ENCODE data around the gene ARHGAP24.
"Not testable (repeated sequence)": the region's sequence is repeated elsewhere in the genome, so short reads cannot be mapped to it uniquely, and the experiment has no call there.

Gene ARHGAP24

GRCh38 chr4:85913931-85914694, 439.2 kb downstream of the ARHGAP24 start:
- no peaks in the 10 kb centered on the region for H3K36me3 ChIP-seq (replicated peaks; ENCODE audit: insufficient read depth, low read length)
- no peak overlapping the region for H3K4me2 ChIP-seq (ENCODE audit: low read depth, low read length)
- H3K4me3 ChIP-seq (ENCODE audit: low read length): no peak overlapping the region
- no peaks in the 10 kb centered on the region for H3F3A ChIP-seq (ENCODE audit: insufficient read depth, low read length)
- no peak overlapping the region for H3K9ac ChIP-seq (ENCODE audit: low read length)
- no peaks in the 10 kb centered on the region for H4K20me1 ChIP-seq (ENCODE audit: insufficient read depth, low read length)
- TF ChIP-seq, protein P1, sequence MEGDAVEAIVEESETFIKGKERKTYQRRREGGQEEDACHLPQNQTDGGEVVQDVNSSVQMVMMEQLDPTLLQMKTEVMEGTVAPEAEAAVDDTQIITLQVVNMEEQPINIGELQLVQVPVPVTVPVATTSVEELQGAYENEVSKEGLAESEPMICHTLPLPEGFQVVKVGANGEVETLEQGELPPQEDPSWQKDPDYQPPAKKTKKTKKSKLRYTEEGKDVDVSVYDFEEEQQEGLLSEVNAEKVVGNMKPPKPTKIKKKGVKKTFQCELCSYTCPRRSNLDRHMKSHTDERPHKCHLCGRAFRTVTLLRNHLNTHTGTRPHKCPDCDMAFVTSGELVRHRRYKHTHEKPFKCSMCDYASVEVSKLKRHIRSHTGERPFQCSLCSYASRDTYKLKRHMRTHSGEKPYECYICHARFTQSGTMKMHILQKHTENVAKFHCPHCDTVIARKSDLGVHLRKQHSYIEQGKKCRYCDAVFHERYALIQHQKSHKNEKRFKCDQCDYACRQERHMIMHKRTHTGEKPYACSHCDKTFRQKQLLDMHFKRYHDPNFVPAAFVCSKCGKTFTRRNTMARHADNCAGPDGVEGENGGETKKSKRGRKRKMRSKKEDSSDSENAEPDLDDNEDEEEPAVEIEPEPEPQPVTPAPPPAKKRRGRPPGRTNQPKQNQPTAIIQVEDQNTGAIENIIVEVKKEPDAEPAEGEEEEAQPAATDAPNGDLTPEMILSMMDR (IDR thresholded peaks at IDR 0.05; ENCODE audit: low read length): no peak
- H3K4me1 ChIP-seq (ENCODE audit: low read length): no peaks in the 10 kb centered on the region
- H3K27me3 ChIP-seq (replicated peaks; ENCODE audit: insufficient read depth, low read length): no peaks in the 10 kb centered on the region
- H3K9me3 ChIP-seq (replicated peaks; ENCODE audit: insufficient read depth, low read length): no peaks in the 10 kb centered on the region
- no peak for DNase-seq
- H3K9me2 ChIP-seq (replicated peaks; ENCODE audit: insufficient read depth, low read length): no peaks in the 10 kb centered on the region
- H3K27ac ChIP-seq (ENCODE audit: low read length): no peak overlapping the region
- H3K79me2 ChIP-seq (ENCODE audit: low read length): no peaks in the 10 kb centered on the region
- no peak overlapping the region for H2AFZ ChIP-seq (ENCODE audit: low read length)

DNA sequence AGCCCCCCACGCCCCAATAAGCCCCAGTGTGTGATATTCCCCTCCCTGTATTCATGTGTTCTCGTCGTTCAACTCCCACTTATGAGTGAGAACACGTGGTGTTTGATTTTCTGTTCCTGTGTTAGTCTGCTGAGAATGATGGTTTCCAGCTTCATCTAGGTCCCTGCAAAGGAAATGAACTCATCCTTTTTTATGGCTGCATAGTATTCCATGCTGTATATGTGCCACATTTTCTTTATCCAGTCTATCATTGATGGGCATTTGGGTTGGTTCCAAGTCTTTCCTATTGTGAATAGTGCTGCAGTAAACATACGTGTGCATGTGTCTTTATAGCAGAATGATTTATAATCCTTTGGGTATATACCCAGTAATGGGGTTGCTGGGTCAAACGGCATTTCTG, 440.6 kb downstream of the ARHGAP24 start:
- H3K27me3 ChIP-seq (replicated peaks; ENCODE audit: insufficient read depth, low read length); H3K4me2 ChIP-seq (ENCODE audit: low read depth, low read length); H4K20me1 ChIP-seq (ENCODE audit: insufficient read depth, low read length); H3K36me3 ChIP-seq (replicated peaks; ENCODE audit: insufficient read depth, low read length); H3K4me1 ChIP-seq (ENCODE audit: low read length); H3K79me2 ChIP-seq (ENCODE audit: low read length); H3K4me3 ChIP-seq (ENCODE audit: low read length); H3K27ac ChIP-seq (ENCODE audit: low read length); H3K9ac ChIP-seq (ENCODE audit: low read length); DNase-seq; H3F3A ChIP-seq (ENCODE audit: insufficient read depth, low read length); H2AFZ ChIP-seq (ENCODE audit: low read length); H3K9me2 ChIP-seq (replicated peaks; ENCODE audit: insufficient read depth, low read length); H3K9me3 ChIP-seq (replicated peaks; ENCODE audit: insufficient read depth, low read length): not testable (repeated sequence)

GRCh38 chr4:85919200-85919887, 444.4 kb downstream of the ARHGAP24 start:
- no peak for DNase-seq
- no peaks in the 10 kb centered on the region for H3K9me2 ChIP-seq (replicated peaks; ENCODE audit: insufficient read depth, low read length)

GRCh38 chr4:85925071-85925470, 450.1 kb downstream of the ARHGAP24 start:
- Histone ChIP-seq H3F3A (ENCODE audit: insufficient read depth, low read length) (no peaks in the 10 kb centered on the region), H4K20me1 (ENCODE audit: insufficient read depth, low read length) (no peaks in the 10 kb centered on the region), H3K27ac (ENCODE audit: low read length) (no peak overlapping the region), H3K4me1 (ENCODE audit: low read length) (no peaks in the 10 kb centered on the region), H3K79me2 (ENCODE audit: low read length) (no peaks in the 10 kb centered on the region), H3K4me3 (ENCODE audit: low read length) (no peak overlapping the region), H2AFZ (ENCODE audit: low read length) (no peak overlapping the region), H3K27me3 (replicated peaks; ENCODE audit: insufficient read depth, low read length) (no peaks in the 10 kb centered on the region), H3K9me2 (replicated peaks; ENCODE audit: insufficient read depth, low read length) (no peaks in the 10 kb centered on the region), H3K36me3 (replicated peaks; ENCODE audit: insufficient read depth, low read length) (no peaks in the 10 kb centered on the region), H3K4me2 (ENCODE audit: low read depth, low read length) (no peak overlapping the region), H3K9me3 (replicated peaks; ENCODE audit: insufficient read depth, low read length) (no peaks in the 10 kb centered on the region), H3K9ac (ENCODE audit: low read length) (no peak overlapping the region)
- no peak for DNase-seq
- TF ChIP-seq EZH2phosphoT487 (IDR thresholded peaks at IDR 0.05; ENCODE audit: low read length): no peak
- TF ChIP-seq, protein P1 (IDR thresholded peaks at IDR 0.05; ENCODE audit: low read length): no peak
- no peak for TF ChIP-seq EZH2 (optimal IDR thresholded peaks at IDR 0.05; ENCODE audit: low read depth, low read length)

More at GRCh38 chr4:85919200-85919887, 444.4 kb downstream of the ARHGAP24 start:
- Histone ChIP-seq H3K4me1 (ENCODE audit: low read length) (no peaks in the 10 kb centered on the region), H3K27me3 (replicated peaks; ENCODE audit: insufficient read depth, low read length) (no peaks in the 10 kb centered on the region), H3K4me3 (ENCODE audit: low read length) (no peak overlapping the region), H4K20me1 (ENCODE audit: insufficient read depth, low read length) (no peaks in the 10 kb centered on the region), H3K9me3 (replicated peaks; ENCODE audit: insufficient read depth, low read length) (no peaks in the 10 kb centered on the region), H3K36me3 (replicated peaks; ENCODE audit: insufficient read depth, low read length) (no peaks in the 10 kb centered on the region), H2AFZ (ENCODE audit: low read length) (no peak overlapping the region), H3F3A (ENCODE audit: insufficient read depth, low read length) (no peaks in the 10 kb centered on the region), H3K9ac (ENCODE audit: low read length) (no peak overlapping the region), H3K79me2 (ENCODE audit: low read length) (no peaks in the 10 kb centered on the region), H3K27ac (ENCODE audit: low read length) (no peak overlapping the region), H3K4me2 (ENCODE audit: low read depth, low read length) (no peak overlapping the region)
- TF ChIP-seq, protein P1 (IDR thresholded peaks at IDR 0.05; ENCODE audit: low read length): no peak
- TF ChIP-seq EZH2phosphoT487 (IDR thresholded peaks at IDR 0.05; ENCODE audit: low read length) (no peak), EZH2 (optimal IDR thresholded peaks at IDR 0.05; ENCODE audit: low read depth, low read length) (no peak)

Data from MM.1S (cell line).